GM18519 (cell line): ENCODE data around the gene ST8SIA5.

Experiments used
- ATAC-seq: cut with Tn5 transposase; IDR thresholded peaks from one replicate; pipeline ENCODE4 v1.9.1; 2021; ENCODE audit warnings: mild to moderate bottlenecking, moderate library complexity; ENCODE audit not compliant: unreplicated experiment, low FRiP score

Gene ST8SIA5

DNA sequence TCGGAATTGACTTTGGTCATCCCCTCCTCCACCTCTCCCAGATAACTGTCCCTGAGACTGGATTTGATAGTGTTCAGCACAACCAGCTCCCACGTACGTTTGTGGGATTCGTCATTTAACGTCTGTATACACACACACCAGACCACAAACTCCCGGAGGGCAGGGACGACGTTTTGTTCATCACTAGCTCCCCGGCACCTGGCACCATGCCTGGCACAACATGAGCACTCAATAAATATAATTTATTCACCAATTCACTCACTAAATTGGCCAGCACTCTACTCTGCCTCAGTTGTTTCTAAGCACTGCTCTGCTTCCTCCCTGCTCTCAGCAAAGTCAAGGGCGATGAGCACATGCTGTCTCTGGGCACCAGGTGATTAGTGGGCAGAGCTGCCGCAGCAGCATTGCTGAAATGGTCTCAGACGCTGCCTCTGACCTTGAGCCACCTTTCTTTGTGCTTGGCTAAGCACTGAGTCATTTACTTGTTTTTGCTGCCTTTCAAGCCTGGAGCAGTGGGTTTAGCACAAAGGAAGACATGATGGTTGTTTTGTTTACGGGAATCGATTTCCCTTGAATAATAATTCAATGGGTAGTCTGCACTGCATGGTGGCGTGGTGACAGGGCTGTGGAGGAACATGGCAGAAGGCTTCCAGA is 80.5 kb downstream of the ST8SIA5 start:
- no peak for ATAC-seq

DNA sequence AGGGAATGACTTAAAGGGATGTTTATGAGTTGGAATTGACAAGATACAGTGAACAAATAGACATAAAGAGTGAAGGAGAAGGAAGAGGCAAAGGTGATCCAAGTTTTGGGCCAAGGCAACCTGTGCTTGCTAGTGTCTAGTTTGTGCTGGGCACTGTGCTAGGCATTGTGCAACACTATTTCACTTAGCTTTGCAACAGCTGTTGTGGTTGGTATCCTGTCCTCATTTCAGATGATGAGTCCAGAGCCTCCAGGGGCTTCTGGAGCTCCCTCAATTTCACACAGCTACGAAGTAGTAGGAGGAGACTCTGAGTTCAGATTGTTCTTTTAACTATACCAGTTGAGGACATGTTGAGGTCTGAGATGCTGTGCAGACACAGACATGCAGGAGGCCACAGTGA is 81.7 kb downstream of the ST8SIA5 start:
- no peak for ATAC-seq

DNA sequence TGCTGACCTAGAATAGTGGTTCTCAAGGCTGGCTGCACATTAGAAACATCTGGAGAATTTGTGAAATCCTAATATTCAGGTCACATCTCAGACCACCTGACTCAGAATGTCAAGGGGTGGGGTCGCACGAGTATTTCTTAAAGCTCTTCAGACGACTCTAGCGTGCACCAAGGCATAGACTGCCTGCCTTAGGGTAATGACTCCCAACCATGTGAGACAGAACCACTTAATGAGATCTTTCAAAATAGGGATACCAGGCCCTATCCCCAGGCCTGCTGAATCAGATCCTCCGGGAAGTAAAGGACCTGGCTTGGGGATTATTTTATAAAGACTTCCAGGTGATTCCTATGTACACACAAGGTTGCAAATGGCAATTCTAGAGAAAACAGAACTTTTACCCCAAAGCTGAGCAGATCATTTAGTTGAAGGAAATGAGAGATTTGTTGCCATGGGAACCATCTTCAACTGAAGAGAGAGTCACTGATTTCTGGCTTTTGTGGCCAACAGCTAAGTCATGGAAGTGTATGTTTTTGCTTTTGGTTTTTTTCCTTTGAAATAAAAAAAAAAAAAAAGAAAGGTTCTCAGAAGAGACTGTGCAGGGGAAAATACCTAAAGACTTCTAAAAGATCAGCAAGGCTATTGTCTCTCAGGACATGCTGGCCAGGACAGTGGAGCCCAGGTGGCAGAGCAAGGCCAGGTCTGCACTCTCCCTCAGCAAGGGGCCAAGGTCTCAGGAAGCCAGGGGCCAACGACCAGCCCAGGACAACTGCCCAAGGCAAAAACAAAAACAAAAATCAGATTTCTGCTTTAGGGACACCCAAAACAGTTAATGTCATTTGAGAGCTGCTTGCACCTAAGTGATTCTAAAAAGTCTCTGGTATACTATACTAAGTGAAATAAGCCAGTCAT is 84.5 kb downstream of the ST8SIA5 start:
- ATAC-seq = no peak

DNA sequence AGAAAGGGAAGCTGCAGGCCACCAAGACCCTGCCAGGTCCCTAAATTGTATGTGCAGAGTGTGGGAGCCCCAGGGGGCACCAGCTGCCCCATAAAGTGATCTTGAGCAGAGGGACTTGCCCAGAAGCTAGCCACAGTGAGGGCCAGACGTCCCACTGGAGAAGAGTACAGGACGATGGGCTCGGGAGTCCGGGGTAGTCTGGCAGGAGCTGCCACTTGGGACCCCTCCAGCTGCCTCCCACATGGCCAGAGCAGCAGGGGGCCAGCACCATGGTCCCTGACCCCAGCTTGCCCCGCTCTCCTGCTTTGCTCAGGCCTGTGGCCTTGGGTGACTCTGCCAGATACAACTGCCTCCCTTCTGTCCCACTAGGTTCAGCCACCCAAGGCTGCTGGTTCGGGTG is 88.2 kb downstream of the ST8SIA5 start:
- ATAC-seq = no peak

DNA sequence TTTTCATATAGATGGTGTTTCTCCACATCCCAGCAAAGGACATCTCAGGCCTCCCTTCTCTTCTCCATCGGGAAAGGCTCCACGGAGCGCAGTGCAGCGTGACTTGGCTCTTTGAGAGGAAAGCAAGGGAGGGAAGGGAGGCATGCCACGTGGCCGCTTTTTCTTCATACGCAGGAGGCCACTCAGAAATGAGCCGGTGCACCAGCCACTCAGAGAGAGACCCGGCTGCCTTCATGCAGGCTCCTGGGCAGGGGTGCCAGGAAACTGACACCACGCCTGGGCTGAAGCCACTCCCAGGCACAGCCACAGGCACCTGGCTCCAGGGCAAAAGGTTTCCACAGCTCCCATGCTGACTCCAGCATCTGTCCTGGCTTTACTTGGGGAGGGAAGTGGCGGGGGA is 88.7 kb downstream of the ST8SIA5 start:
- ATAC-seq = no peak

DNA sequence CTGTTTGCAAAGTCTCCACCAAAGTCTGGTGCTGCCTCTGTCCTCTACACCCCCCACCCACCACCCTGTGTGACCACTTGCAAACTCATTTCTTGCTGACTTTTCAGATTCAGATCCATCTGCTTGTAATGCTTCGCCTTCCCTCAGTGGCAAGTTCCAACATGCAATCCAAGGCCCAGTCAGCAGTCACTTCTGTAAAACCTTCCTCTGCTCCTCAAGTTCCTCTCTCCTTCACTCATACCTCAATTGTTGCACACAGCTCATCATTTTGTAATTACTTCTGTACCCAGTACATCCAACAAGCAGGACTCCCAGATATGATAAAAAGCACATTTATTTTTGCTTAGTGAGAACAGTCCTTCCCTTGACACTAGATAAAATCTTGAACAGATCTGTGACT is 93.3 kb downstream of the ST8SIA5 start:
- ATAC-seq = no peak

DNA sequence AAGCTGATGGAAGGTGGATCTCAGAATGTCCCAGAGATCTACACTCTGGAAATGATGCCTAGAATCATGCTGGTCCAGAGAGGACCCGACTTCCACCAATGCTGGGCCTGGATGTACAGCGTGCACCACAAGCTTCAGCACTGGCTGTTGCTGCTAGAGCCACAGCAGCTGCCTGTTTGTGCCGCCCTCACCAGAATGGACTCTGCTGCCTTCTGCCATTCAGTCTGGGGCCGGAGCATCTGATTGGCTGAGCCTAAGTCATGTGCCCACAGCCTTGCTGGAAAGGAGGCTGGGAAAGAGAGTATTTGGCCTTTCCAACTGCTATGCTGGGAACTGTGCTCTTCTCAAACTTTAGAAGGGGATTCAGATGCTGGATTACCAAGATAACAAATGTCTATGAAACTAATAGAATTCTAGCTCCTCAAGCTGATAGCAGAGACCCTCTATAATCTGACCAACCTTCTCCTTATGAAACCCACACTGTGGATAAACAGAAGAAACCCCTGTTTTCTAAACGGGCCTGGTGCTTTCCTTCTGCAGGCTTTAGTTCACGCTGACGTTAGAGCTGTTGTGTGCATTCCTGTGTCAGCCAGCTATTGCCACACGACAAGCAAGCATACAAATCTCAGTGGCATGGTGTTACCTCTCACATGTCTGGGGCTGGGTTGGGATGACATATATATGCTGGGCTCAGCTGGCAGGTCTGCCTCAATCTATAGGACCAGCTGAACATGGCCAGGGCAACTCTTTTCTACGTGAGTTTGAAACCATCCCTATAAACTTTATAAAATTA is 95.7 kb downstream of the ST8SIA5 start:
- ATAC-seq = no peak

DNA sequence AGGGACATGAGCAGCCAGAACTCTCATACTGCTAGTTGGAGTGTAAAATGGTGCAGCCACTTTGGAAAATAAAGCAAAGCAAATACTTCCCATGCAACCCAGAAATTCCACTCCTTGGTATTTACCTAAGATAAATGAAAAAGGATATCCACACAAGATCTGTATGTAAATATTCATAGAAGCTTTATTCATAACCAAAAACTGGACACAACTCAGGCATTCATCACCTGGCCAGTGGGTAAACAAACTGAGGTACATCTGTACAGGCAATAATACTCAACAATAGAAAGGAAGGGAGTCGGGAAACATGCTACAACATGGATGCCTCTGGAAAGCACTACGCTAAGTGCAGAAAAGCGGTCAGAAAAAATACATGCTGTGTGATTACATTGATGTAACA is 97.4 kb downstream of the ST8SIA5 start:
- no peak for ATAC-seq

DNA sequence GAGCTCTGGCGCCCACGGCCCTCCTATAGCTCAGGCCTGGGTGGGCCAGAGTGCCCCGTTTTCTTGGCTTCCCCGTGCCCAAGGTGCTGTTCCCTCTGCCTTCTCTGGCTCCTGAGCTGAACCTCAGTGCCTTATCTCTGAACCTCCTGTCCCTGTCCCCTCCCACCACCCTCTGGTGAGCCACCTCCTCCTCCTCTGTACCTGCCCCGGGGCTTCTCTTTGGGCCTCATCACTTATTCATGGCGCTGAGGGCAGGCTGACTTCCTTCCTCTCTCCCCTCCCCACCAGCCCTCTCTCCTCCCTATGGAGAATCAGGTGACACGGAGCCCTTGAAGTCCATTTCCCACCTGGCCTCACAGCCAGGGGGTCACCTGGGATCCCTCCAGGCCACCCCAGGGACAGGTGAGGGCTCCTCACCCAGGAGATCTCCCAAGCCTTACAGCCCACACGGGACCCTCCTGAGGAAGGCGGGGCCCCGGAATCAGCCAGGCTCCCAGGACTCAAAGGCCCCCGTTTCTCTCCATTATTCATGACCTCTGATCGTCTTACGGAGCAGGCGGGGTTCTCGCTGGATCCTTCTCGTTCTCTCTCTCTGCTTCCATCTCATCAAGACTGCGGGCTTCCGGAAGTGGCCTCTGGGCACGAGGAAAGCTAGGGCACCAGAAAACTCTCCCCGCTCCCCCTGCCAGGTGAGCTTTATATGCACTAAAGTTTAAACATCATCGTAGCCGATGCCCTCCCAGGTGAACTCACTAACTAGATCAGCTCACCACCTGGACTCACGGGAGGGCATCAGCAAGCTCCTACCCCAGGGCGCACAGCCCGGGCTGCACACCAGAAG is 99.5 kb downstream of the ST8SIA5 start, which contains the start of gene LOXHD1:
LOXHD1 (minus strand) TSS at position 106 of the 841 bp plus-strand sequence. CDS start 187 bp downstream, outside the sequence.
- ATAC-seq = no peak

DNA sequence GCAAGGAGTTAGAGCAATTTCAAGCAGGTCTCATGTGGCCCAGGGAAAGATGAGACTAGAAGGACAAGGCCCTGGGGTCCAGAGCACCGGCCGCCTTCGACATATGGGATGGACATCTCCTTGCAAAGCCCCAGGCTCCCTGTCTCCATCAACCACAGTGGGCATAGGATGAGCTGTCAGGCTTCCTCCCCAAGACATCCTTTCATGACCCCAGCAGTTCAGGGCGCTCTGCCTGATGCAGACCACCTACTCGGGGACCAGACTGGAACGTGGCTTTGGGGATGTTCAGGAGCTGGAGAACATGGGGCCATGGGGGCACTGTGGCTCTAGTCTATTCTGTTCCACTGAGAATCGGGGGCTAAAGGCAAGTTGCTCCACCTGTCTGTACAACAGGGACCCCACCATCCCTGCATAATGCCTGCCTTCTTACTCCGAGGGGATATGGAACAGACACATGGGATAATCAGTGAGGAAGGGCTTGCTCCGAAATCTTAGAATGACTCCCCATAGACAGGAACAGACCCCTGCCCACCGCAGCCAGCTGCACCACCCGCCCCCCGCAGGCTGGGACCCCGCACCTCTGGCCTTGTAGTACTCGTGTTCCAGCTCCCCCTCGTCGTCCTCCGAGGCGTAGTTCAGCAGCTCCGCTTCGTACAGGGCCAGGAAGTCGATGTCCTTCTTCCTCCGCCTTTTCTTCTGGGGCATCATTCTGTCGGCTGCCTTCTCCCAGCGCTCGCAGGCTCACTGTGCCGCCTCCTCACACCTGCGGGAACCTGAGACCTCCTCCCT is 100.3 kb downstream of the ST8SIA5 start:
- no peak for ATAC-seq

DNA sequence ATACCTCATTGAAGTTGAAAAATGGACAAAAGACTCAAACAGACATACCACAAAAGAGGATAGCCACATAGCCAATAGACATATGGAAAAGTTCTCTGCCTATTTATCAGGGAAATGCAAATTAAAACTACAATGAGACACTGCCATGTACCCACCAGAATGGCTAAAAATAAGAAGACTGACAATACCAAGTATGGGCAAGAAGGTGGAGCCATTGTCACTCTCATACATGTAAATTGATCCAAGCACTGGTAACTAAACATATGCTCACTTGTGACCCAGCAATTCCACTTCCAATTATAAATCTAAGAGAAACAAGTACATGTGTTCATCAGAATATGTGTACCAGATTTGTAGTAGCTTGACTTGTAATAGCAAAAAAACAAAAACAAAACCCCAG is 104.5 kb downstream of the ST8SIA5 start:
- no peak for ATAC-seq

DNA sequence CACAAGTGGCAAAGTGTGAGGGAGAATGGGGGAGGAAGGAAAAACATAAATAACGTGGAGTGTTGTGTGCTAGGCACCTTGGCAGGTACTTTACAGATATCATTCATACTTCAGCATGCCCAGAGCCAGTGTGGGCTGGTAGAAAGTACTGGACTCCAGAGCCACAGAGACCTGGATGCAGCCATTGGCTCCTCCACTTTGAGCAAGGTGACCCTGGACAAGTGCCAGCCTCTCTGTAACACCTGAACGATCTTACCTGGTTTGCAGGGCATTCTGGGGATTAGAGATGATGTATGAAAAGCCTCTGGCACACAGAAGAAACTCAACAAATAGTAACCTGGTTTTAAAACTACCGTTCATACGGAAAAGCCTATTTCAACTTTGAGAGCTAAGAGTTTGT is 106.2 kb downstream of the ST8SIA5 start:
- no peak for ATAC-seq

DNA sequence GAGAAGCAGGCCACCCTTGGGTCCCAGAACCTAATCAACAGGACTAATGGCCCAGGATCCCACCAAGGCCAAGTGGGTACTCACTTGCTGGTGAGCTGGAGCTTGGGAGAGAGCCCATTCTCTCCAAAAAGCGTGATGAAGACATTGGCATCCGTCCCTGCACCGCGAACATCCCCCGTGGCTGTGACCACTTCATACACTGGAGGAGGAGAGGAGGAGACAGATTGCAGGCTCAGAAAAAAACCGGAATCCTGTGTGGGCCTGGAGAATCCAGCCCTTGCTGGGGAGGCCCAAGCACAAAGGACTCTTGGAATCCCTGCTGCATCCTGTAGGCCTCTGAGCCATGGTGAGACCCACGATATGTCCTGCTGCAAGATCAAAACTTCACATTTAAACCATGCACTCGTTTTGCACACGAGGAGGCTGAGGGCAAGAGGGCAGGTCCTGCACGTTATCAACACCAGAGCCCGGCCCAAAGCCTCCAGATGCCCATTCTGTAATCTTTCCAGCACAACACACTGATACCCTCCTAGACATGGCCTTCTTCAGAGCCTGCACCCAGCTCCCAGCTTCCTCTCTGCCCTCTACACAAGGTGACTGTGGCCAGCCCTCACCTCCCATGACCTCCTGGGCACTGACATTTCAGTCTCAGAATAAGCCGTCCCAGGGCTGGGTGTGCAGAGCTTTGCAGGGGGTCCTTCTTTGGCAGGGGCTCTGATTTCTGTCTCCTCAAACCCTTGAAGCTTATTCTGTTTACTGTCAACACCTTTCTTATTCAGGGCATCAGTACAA is 107.6 kb downstream of the ST8SIA5 start:
- ATAC-seq = no peak

DNA sequence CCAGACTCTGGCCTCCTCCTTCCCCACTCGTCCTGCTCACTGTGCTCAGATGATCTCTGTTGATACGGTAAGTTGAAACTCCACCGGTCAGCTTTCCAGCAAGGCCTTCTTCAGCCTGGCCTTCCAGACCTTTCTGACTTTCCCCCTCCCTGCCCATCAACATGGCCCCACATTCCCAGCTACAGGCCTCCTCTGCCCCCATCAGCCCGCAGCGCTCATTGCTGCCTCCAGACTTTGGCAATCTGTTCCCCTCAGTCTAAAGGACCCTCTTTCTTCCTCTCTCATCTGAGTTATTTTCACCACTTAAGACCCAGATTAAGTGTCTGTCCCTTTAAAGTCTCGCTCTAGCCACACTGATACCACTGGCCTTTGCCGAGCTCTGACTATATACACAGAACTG is 110.4 kb downstream of the ST8SIA5 start:
- no peak for ATAC-seq

DNA sequence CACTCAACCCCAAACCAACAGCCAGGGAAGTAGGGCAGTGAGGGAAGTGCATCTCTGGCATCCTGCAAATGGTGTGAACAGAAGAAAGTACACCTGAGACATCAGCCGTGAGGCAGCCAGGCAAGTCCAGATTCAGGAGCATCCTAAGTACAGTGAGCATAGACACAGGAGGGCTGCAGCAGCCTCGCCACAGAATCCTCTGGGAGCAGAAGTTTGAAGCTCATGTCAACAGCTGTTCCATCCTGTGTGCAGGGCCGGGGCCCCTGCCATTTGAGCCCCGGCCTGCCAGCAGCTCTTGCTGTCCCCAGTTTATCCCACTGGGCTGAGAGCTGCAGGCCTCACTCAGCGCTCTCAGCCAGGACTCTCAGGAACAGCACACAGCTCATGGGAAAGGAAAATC is 114.3 kb downstream of the ST8SIA5 start:
- ATAC-seq = no peak

DNA sequence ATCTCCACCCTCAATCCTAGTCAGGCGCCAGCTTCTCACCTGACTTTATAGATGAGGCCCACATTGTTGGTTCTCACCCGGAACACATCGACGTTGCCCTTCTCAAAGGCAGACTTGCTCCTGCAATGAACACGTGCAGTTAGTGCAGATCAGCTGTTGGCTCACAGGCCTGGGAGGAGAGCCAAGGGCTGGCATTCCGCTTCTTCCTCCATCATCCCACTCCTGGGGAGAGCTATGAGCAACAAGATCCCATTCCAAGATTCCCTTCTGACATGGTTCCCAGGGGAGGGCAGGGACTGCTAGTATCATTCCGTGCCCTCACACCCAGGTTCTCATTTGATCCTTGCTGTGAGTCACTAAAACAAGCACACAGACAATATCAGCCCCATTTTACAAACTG is 114.9 kb downstream of the ST8SIA5 start:
- ATAC-seq = no peak

DNA sequence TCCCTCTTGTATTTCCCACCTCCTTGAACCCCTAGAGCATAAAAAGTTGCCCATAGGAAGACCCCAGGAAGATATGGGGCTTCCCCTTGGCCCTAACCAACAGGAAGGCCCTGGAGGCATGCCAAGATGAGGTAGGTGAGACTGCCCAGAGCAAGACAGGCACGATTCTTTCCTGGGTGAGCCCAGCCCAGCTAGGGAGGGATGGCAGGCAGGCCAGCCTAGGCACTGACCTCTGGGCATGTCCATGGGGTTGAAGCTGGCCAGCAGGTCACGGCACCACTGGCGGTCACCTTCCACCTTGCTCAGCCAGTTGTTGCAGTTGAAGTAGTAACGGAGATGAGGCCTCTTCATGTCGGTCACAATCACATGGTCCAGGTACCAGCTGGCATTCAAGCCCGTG is 117.5 kb downstream of the ST8SIA5 start:
- no peak for ATAC-seq

DNA sequence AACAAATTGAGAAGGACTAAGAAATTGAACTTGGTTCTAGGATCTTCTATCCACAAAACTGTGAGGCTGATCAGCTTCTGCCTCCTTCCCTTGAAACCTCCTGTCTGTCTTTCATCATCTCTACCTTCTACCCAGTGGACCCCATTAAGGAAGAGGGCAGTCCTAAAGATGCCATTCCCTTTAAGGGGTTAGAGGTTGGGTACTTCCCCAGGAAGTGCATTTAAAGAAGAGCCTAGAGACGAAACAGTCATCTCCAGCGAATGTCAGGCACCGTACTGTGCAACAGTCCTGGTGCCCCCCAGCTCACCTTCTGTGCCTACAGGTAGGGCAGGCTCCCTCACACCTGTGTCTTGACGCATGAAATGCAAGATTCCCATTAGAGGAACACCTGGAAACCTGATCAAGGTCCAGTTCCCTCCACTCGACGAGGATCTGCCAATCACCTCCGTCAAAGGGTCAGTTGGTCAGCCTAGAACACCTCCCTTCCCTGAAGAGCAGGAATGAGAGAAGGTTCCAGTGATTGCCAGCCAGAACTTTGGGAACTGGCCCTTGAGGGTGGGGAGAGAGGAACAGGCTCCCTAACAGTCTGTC is 120.7 kb downstream of the ST8SIA5 start:
- no peak for ATAC-seq
